HG02610 (cell line): Measurements from ENCODE around the gene GET4.
"Not testable (repeated sequence)": the region's sequence is repeated elsewhere in the genome, so short reads cannot be mapped to it uniquely, and the experiment has no call there.

Experiments
- ATAC-seq: cut with Tn5 transposase; IDR thresholded peaks from one replicate; pipeline ENCODE4 v1.9.1; 2021; ENCODE audit warnings: mild to moderate bottlenecking, moderate library complexity; ENCODE audit not compliant: unreplicated experiment

Gene GET4

GRCh38 chr7:845091-845490 lies 31.3 kb upstream of the GET4 start:
- no peak for ATAC-seq

DNA sequence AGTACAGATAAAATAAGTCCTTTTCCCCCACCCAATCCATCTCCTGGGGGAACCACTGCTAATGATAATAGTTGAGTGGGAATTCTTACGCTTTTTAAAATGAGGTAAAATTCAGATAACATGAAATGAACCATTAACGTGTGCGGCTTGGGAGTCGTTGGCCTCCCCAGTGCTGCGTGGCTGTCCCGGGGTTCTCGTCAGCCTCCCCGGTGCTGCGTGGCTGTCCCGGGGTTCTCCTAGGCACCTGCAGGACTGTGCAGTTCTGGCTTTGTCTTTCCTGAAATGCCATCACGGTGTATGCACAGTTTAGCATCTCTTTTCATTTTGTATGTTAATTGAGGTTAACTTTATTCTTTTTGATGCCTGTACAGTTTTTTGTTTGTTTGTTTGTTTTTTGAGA lies 30.6 kb upstream of the GET4 start:
- ATAC-seq = no peak

DNA sequence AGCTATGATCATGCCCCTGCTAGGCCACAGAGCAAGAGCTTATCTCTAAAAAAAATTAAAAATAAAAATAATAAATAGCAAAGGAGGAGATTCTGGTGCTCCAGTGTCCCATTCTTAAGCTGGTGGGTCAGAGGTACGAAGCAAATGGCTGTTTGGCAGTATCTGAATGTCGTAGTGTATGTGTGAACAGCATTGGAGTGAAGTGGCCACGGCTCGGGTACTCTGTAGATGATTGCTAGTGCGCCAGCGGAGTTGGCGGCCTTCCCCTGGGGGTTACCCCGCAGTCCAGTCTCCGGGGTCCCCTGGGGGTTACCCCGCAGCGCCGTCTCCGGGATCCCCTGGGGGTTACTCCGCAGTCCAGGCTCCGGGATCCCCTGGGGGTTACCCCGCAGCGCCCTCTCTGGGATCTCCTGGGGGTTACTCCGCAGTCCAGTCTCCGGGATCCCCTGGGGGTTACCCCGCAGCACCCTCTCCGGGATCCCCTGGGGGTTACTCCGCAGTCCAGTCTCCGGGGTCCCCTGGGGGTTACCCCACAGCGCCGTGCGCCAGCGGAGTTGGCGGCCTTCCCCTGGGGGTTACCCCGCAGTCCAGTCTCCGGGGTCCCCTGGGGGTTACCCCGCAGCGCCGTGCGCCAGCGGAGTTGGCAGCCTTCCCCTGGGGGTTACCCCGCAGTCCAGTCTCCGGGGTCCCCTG lies 29.2 kb upstream of the GET4 start:
- not testable (repeated sequence) for ATAC-seq

DNA sequence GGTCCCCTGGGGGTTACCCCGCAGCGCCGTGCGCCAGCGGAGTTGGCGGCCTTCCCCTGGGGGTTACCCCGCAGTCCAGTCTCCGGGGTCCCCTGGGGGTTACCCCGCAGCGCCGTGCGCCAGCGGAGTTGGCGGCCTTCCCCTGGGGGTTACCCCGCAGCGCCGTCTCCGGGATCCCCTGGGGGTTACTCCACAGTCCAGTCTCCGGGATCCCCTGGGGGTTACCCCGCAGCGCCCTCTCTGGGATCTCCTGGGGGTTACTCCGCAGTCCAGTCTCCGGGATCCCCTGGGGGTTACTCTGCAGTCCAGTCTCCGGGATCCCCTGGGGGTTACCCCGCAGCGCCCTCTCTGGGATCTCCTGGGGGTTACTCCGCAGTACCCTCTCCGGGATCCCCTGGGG lies 28.6 kb upstream of the GET4 start:
- not testable (repeated sequence) for ATAC-seq

- no peak for ATAC-seq
Observed at GRCh38 chr7:849145-849544, 27.2 kb upstream of the GET4 start.

GRCh38 chr7:849781-850180 lies 26.6 kb upstream of the GET4 start:
- ATAC-seq = no peak

DNA sequence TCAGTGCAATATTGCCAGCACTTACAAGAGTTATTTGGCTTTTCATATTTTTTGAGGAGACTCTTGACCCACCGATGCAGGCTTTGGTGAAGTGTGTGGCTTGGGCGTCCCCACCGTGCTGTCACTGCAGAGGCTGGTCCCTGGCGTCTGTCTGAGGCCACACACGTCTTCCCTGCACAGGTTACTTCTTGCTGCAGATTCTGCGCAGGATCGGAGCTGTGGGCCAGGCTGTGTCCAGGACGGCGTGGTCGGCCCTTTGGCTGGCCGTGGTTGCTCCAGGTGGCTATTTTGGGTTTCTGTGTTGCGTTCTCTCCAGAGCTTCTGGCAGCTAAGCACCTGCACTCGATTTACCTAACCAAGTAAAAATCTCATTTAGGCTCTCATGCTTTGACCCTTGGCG lies 25.1 kb upstream of the GET4 start:
- ATAC-seq = no peak

DNA sequence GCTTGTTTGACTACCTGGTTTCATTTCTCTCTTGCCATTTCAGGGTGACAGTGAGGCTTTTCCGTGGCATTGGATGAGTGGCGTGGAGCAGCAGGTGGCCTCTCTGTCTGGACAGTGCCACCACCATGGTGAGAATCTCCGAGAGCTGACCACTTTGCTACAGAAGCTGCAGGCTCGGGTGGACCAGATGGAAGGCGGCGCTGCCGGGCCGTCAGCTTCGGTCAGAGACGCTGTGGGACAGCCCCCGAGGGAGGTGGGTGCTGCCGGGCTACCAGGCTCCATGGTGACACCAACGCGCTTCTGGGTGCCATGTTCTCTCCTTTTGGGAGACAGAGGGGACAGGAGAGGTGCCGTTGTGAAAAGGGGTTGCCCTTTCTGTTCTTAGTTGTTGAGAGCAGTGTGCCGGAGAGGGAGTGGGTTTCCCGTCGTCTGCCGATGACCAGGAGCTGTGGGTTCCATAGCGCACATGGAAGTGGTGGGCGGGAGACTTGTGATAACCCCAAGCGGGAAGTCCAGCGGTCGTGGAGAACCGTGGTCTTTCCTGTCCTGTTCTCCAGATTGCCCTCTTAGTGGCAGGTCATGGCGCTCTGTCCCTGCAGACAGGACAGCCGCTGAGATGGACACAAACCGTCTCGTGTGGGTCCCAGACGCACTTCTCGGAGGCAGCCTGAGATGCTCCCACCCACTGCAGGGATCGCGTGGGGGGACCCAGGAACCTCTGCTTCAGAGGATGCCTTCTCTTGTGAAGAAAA lies 22.8 kb upstream of the GET4 start:
- ATAC-seq = no peak

- no peak for ATAC-seq
Observed at GRCh38 chr7:854118-854775, 22.1 kb upstream of the GET4 start.

GRCh38 chr7:855686-856369 lies 20.5 kb upstream of the GET4 start:
- ATAC-seq = no peak

DNA sequence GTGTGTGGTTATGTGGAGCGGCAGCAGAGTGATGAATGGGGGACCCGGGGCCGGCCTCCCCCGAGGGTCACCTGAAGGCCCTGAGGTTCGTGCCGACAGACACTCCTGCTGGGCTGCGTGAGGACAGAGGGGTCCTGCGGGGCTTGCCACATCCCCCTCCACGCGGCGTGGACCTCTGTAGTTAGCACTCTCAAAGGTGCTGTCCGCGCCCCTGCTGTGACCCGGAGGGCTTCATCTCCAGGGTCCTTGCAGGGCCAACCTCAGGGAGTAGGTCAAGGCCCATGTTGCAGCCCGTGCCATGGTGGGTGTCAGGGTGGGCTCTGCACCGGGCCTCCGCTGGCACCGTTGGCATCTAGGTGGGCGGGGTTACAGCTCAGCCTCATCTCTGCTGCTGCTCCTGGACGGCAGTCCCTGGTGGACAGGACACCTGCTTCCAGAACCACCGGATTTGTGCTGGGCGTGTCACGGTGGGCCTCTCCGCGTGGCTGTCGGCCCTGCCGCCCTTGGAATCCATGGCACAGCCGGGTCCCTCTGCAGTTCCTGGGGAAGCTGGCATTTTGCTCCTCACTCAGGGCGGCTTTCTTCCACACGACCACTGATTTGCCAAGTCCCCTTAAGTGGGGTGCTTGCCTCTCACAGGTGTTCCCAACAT lies 19.8 kb upstream of the GET4 start:
- ATAC-seq = no peak

DNA sequence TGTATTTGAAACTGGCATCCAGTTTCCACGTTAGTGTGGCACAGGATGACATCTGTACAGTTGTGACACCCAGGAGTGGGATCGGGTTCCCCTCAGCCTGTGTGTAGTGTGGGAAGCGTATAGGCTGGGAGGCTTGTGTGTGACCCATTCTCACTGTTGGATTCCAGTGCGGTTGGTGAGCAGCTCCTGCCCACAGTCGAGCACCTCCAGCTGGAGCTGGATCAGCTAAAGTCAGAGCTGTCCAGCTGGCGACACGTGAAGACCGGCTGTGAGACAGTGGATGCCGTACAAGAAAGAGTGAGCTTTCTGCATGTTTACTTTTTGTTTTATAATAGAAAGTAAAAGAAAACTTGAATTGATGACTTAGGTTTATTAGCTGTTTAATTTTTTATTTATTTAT lies 18.7 kb upstream of the GET4 start:
- ATAC-seq = no peak

DNA sequence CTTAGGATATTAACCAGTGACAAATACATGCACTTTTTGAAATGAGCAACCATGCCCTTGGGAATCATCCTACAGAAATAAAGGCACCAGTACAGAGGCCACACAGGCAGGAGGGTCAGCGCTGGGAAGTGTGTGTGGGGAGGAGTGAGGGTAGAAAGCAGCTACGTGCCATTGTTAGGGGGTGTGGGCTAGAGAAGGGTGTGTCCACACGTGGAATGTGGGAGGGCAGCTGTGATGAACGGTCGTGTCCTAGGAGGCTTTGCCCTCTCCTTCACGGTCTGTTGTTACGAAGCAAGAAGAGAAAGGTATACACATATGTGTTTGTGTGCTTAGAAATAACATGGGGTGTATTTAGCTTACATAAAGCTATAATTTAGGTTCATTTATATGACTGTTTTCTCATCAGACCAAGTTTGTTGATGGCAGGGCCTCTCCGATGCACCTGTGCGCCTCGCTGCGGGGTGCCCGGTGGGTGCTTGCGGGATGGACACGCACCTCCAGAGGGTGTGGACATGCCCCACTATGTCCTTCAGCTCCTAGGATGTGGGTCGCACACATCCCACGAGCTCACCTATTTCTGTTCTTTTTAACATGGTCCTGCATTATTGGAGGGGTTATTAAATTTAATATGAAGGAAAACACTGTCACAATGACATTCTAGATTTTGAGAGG lies 16.9 kb upstream of the GET4 start:
- no peak for ATAC-seq

DNA sequence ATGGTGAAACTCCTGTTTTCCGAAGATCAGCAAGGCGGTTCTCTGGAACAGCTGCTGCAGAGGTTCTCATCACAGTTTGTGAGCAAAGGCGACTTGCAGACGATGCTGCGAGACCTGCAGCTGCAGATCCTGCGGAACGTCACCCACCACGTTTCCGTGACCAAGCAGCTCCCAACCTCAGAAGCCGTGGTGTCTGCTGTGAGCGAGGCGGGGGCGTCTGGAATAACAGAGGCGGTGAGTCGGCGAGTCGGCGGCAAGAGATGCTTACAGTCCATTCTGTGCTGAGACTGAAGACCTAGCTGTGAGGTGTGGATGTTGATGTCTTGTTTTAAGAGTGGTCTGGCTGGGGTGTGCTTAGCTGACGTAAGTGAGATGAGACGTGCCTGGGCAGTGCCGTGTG lies 16.2 kb upstream of the GET4 start:
- no peak for ATAC-seq

GRCh38 chr7:861222-861621 lies 15.1 kb upstream of the GET4 start:
- ATAC-seq = no peak

GRCh38 chr7:862157-862556 lies 14.2 kb upstream of the GET4 start:
- ATAC-seq = no peak

DNA sequence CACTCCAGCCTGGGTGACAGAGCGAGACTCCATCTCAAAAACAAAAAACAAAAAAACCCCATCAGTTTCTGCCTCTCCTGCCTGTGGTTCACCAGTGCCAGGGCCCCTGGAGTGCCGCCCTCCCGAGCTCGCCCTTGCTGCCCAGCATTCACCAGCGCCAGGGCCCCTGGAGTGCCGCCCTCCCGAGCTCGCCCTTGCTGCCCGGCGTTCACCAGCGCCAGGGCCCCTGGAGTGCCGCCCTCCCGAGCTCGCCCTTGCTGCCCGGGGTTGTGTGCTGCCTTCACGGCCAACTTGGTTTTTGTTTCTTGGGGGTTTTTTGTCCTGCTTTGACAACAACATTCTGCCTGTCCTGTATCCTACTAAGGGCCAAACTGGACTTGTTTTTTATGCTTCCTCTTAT lies 13.2 kb upstream of the GET4 start:
- ATAC-seq = no peak

GRCh38 chr7:865921-866320 lies 10.4 kb upstream of the GET4 start:
- ATAC-seq = no peak

DNA sequence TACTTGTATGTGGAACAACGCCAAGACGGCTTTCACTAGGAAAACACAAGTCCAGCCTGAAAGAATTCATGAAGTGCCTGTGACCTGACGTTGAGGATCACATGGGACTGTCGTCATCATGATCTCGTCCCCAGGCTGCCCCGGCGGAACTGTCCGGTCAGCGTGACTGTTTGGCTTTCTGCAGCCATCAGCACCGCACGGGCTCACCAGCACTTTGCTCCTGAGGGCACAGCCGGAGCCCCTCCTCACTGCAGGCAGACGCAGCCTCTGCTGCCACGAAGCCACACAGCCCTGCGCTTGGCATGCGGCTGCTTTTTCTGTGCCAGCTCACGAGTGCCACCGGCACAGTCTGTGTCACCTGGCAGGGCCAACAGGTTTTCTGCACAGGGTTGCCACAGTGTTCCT lies 9.4 kb upstream of the GET4 start:
- no peak for ATAC-seq

GRCh38 chr7:867406-868188 lies 8.8 kb upstream of the GET4 start:
- ATAC-seq = no peak
